Activated effector memory CD4-positive, alpha-beta T cell treated with Interleukin-2 at 50 U/mL for 16 hours (primary cell): Measurements from ENCODE around the gene KPTN.

Experiments
- DNase-seq: peaks from one replicate; pipeline ENCODE4 v3.0.0-alpha.2; 2020

Gene KPTN

DNA sequence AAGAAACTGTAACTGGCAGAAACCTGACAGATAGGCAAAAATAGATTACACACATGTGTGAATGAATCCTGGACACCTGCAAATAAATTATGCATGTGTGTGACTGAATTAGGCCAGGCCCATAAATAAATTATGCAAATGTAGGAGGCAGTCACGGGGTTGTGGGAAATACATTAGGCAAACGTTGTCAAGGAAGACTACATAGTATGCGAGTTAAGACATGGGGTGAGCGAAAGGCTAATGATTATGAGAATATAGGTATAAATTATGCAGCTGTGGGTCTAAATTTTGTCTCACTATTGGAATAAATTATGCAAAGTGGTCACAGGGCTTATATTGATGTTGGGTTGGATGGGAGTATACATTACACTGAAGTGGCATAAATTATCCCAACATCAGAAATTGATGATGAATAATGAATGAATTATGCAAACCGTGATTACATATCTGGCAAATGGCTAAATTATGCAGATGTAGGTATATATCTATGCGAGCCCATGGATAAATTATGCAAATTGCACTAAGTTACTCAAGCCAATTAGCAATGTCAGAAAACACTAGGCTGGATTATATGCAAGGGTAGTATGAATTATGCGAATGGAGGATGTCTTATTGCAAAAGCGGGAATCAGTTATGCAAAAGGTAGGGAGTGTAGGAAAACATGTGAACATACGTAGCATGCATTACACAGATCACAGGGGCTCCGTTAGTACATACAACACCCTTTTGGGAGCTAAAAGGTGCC is 19.2 kb downstream of the KPTN start:
- no peak for DNase-seq

DNA sequence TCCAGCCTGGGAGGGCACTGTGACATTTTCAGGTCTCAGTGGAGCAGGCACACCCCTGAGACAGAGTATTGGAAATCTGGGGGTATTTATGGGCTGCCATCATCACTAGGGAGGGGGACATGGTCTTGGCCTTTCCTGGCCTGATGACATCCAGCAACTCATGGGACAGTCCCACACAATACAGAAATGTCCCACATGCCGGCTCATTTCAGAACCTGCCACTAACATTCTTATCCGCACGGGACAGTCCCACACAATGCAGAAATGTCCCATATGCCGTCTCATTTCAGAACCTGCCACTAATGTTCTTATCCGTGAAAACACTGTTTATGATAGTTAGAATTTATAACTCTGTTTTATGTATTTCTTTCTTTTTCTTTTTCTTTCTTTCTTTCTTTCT is 22.1 kb downstream of the KPTN start:
- no peak for DNase-seq

DNA sequence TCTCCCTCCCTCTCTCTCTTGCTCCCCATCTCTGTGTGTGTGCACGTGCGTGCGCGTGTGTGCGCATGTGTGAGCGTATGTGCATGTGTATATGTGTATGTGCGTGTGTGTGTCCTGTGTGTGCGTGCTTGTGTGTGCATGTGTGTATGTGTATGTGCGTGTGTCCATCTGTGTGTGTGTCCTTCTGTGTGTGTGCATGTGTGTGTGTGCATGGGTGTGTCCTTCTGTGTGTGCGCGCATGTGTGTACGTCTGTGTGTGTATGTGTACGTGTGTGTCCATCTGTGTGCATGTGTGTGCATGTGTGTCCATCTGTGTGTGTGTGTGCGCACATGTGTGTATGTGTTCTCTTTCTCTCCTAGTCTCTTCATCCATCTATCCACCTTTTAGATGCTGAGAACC is 24.5 kb downstream of the KPTN start:
- no peak for DNase-seq

GRCh38 chr19:47458672-47459071 is 25.3 kb downstream of the KPTN start:
- DNase-seq: no peak

GRCh38 chr19:47456721-47457474 is 27.1 kb downstream of the KPTN start:
- DNase-seq: no peak

- no peak for DNase-seq
Observed at GRCh38 chr19:47450478-47450877, 33.5 kb downstream of the KPTN start.

- no peak for DNase-seq
Observed at GRCh38 chr19:47448360-47448727, 35.7 kb downstream of the KPTN start.

GRCh38 chr19:47447470-47448359 is 36.3 kb downstream of the KPTN start:
- DNase-seq: no peak

DNA sequence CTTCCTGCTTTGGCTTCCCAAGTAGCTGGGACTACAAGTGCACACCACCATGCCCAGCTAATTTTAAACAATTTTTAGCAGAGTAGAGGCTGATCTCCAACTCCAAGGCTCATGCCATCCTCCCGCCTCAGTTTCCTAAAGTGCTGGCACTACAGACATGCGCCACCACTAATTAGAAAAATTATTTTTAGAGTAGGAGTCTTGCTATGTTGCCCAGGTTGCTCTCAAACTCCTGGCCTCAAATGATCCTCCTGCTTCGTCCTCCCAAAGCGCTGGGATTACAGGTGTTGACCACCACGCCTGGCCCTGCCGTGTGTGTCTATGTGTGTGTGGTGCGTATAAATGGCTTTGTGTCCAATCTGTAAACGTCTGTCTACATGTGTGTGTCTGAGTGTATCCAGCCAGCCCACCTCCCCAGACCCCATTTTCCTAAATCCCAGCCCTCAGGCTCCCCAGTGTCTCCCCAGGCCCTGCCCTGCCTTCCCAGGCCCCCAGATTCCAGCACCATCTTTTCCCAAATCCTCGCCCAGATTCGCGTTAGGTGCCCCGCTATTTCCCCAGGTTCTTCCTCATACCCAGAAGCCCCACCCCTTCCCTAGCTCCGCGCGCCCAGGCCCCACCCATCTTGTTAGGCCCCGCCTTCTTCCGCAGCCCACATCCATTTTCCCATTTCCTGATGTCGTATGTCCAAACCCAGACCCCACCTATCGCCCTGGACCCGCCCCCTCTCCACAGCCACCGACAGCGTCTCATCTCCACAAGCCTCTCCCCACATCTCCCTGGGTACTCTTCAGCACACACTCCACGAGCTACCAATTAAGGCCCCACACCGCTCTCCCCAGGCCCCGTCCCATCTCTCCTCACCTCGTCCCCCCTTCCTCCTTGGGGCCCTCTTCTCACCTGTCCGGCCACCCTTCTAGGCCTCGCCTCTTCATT is 37.2 kb downstream of the KPTN start:
- no peak for DNase-seq

- DNase-seq: peak; percentile 60
Observed at GRCh38 chr19:47445937-47446402, 38.0 kb downstream of the KPTN start.

DNA sequence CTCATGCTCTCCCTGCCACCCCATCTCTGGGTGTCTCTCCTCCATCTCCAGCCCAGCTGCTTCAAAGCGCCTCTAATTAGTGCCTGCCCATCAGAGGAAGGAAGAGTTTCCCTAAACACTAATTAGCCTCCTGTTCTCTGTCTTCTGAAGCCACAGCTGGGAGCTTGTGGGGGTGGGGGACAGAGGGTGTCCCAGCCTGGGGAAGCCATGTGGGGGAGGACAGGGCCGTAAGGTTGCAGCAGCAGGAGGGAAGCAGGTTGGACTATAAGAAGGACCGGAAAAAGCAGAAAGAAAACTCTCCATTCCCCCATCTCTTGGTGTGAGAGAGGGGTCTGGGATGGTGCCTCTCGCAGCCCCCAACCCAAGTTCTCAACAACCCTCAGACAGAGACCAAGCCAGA is 38.5 kb downstream of the KPTN start:
- DNase-seq: no peak

DNA sequence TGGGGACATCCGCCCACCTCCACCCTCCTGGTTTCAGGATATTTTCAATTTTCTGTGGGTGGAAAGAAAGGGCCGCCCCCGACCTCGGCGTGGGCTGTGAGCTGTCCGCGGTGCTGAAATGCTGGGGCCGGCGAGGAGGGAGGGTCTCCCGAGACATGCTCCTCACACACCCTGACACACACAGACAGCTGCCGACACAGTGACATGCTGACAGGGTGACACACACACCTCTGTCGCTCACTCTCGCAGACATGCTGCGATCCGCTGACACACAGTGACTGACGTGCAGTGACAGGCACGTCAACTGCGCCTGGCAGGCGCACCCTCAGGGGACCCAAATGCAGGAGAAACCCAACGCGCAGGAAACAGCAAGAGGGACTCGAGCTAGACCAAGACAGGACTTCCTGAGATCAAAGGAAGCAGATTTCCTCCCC is 39.6 kb downstream of the KPTN start:
- DNase-seq: no peak

- DNase-seq: no peak
Observed at GRCh38 chr19:47443331-47443730, 40.7 kb downstream of the KPTN start.

DNA sequence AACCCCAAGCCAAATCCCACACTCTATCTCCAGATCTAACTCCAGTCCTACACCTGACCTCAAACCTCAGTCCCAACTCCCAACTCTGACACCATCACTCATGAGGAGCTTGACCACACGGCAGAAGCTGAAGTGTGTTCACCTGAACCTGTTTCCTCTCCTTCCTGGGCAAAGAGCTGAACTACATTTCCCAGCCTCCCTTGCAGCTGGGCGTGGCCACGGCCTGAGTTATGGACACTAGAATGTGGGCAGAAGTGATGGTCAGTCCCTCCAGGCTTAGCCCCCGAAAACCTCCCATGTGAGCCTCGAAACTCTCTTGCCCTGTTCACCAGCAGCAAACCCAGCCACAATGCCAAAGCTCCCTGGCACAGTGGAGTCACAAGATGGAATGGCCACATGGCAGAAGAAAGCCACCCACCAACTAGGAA is 45.2 kb downstream of the KPTN start:
- DNase-seq: no peak

DNA sequence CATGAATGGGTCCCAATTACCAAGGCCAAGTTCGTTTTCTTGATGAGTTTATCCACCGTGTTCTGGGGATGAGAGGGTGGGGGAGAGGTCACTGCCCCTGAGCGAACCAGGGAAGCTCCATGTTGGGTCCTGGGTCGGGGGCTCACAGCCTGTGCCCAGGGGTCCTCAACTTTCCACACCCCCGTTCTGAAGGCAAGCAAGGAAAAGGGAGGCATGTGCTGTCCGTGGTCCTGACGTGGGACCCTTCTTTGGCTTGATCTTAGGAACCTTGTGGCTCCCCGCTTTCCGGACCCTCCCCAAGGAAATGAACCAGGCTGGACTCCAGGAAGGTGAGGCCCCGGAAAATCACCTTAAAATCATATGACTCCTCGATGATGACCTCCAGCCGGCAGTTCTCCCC is 46.5 kb downstream of the KPTN start:
- no peak for DNase-seq

GRCh38 chr19:47436712-47437401 is 47.2 kb downstream of the KPTN start:
- peak; percentile 65 for DNase-seq

DNA sequence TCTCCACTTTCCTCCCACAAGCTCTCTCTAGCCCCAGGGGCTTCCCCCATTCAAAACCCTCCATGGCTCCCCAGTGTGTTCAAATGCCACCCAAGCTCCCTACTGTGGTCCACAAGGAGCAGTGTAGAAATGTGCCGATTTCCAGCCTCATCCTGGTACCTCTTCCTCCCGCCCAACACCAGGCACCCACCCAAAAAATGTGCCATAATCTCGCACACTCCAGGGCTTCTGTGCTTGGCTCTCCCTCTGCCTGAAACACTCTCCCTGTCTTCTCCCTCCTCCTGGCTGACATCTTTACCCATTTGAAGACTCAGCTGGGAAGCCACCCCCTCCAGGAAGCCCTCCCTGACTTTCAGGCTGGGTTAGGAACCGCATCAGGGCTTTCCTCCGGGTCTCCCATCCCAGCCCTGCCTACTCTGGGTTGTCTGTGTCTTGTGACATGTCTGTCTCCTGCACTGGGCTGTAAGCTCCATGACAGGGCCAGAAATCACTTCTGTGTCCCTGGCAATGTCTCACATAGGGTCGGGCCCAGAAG is 48.1 kb downstream of the KPTN start:
- no peak for DNase-seq

DNA sequence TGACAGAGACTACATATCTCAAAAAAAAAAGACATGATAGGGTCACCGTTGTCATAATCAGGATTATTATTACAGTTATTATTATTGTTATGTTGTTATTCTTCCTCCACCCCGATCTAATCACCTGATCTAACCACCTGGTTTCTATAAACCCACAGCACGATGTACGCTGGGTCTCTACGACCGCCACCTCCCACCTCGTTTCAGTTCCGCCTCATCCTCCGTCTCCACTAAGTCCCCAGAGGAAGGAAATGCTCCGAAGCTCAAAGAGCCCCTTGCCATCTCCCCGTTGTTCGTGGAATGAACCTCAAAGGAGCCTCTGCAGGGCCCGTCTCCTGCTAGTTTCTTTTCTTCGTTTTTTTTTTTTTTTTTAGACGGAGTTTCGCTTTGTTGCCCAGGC is 48.8 kb downstream of the KPTN start:
- DNase-seq: no peak

DNA sequence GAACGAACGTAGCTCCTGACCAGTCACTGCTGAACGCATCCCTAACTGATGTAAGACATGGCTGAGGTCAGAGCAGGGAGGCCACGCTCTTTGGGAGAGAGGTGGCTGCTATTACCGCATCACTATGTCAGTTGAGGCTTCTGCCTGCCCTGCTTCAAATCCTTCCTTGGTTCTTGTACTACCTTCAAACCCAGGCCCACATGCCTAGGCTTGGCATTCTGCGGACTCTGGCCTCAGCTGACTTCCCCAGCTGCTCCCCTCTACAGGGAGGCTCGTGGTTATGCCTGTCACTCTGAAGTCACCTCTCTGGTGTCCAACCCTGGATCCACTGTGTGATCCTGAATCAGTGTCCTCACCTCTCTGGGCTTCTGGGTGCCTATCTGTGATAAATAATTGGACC is 49.9 kb downstream of the KPTN start:
- no peak for DNase-seq

GRCh38 chr19:47433121-47433520 is 50.9 kb downstream of the KPTN start:
- no peak for DNase-seq

- DNase-seq: no peak
Observed at GRCh38 chr19:47432499-47432898, 51.5 kb downstream of the KPTN start.
